Measurements from ENCODE around the gene DNAH8.
A peak's percentile ranks its signal among the peaks of the same experiment; 100 is the strongest.

DNAH8 gene

DNA sequence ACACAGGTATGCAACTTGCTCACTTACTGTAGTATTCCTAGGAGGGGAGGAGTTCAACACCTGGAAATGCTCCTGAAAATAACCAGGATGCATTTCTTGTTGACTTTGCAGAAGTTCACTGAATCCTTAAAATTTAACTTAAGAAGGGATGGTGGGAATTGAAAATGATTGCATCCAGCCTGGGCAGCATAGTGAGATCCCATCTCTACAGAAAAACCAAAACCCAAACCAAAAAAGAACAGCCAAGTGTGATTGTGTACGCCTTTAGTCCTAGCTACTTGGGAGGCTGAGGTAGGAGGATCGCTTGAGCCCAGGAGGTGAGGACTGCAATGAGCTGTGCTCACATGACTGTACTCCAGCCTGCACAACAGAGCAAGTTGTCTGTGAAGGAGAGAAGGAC lies 1.7 kb downstream of the DNAH8 start:
- no peak for DNase-seq
- Mint-ChIP-seq H3K36me3 (peaks cover 3% of the 10 kb centered on the region), H3K4me1 (peaks cover 25% of the 10 kb centered on the region), H3K27me3 (peaks cover 47% of the 10 kb centered on the region), H3K9me3 (no peaks in the 10 kb centered on the region), H3K4me3 (no peak overlapping the region), H3K27ac (no peak overlapping the region)
- CTCF ChIA-PET: no interaction called here

DNA sequence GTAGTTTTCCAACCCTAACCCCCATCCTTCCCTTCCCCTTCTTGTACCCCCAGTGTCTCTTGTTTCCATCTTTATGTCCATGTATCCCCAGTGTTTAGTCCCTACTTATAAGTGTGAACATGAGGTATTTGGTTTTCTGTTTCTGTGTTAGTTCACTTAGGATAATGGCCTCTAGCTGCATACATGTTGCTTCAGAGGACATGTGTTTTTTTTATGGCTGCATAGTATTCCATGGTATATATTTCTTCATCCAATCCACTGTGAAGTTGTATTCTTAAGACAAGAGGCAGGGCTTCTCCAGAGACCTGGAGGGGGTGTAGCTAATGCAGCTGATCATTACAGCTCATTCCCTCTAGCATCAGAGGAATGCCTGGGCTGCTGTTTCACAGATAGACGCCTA lies 4.2 kb downstream of the DNAH8 start:
- no peak overlapping the region for H3K27ac Mint-ChIP-seq
- no peaks in the 10 kb centered on the region for H3K9me3 Mint-ChIP-seq
- peaks cover 9% of the 10 kb centered on the region for H3K4me1 Mint-ChIP-seq
- peaks cover 3% of the 10 kb centered on the region for H3K36me3 Mint-ChIP-seq
- H3K27me3 Mint-ChIP-seq: peaks cover 51% of the 10 kb centered on the region
- H3K4me3 Mint-ChIP-seq: no peak overlapping the region
- CTCF ChIA-PET: interaction anchor here (1.0 to 2.1 kb wide), 2 partner anchors 13 to 149 kb away, joined by 3 to 8 read pairs; no protein-coding TSS in a partner anchor
- DNase-seq: no peak

DNA sequence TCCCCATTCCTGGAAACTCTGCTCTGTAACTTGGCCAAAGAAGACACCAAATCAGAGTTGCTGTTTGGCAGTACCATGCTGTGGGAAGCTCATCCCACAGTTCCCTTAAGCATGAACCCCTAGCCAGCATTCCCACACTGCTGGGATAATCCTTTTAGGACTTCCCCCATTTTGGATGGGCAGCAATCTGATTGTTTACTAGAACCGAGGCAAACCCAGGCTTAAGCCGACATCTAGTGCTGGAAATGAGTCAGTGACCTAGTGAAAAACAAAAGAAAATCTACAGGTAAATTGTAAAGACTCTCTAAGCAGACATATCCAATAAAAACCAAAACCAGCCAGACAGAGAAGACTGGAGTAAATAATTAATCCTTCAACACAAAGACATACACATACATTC lies 5.2 kb downstream of the DNAH8 start:
- Mint-ChIP-seq H3K9me3 (no peaks in the 10 kb centered on the region), H3K27ac (no peak overlapping the region), H3K4me3 (no peak overlapping the region), H3K27me3 (peaks cover 47% of the 10 kb centered on the region), H3K4me1 (peaks cover 6% of the 10 kb centered on the region), H3K36me3 (peaks cover 3% of the 10 kb centered on the region)
- no peak for DNase-seq
- CTCF ChIA-PET: interaction anchor here (1.0 kb wide), 1 partner anchor 14 kb away, joined by 3 read pairs; no protein-coding TSS in a partner anchor

DNA sequence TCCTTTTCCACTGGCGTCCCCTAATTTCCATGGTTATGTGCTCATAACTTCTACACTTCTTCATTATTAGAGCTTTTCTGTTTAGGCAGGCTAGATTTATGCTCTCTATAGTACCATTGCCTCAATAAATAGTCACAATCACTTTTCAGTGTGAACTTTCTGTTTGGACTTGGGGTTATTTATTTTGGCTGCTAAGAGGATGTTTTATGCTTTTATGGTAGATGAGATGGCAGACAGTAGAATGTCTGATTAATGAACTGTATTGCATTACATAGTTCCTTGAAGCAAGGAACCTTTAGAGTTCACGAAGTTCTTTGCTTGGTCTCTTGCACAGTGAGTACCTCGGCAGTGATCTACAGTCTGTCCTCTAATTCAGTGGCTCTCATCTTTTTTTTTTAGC lies 6.9 kb downstream of the DNAH8 start:
- Mint-ChIP-seq H3K27me3 (peaks cover 30% of the 10 kb centered on the region), H3K9me3 (no peaks in the 10 kb centered on the region)

GRCh38 chr6:38722727-38723334 lies 7.7 kb downstream of the DNAH8 start:
- no peaks in the 10 kb centered on the region for H3K9me3 Mint-ChIP-seq
- H3K36me3 Mint-ChIP-seq: no peaks in the 10 kb centered on the region
- peaks cover 17% of the 10 kb centered on the region for H3K4me1 Mint-ChIP-seq
- H3K4me3 Mint-ChIP-seq: no peak overlapping the region
- no peak overlapping the region for H3K27ac Mint-ChIP-seq
- no peak for DNase-seq
- peaks cover 27% of the 10 kb centered on the region for H3K27me3 Mint-ChIP-seq
- CTCF ChIA-PET: no interaction called here

More for the DNA sequence above, 6.9 kb downstream of the DNAH8 start:
- Mint-ChIP-seq H3K36me3 (no peaks in the 10 kb centered on the region), H3K27ac (no peak overlapping the region), H3K4me3 (no peak overlapping the region), H3K4me1 (peaks cover 14% of the 10 kb centered on the region)
- DNase-seq: no peak
- CTCF ChIA-PET: no interaction called here

DNA sequence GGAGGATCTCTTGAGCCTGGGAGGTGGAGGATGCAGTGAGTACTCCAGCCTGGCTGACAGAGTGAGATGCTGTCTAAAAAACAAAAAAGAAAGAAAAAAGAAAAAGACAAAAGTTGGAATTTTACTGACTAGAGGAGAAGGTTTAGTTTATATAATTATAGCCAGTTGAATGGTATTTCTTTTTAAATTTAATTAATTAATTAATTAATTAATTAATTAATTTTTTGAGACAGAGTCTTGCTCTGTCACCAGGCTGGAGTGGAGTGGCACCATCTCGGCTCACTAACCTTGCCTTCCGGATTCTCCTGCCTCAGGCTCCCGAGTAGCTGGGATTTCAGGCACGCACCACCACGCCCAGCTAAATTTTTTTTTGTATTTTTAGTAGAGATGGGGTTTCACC lies 8.7 kb downstream of the DNAH8 start:
- DNase-seq: no peak
- Mint-ChIP-seq H3K27me3 (peaks cover 25% of the 10 kb centered on the region), H3K27ac (no peak overlapping the region), H3K4me3 (no peak overlapping the region), H3K4me1 (peaks cover 17% of the 10 kb centered on the region), H3K36me3 (no peaks in the 10 kb centered on the region), H3K9me3 (no peaks in the 10 kb centered on the region)
- CTCF ChIA-PET: no interaction called here

DNA sequence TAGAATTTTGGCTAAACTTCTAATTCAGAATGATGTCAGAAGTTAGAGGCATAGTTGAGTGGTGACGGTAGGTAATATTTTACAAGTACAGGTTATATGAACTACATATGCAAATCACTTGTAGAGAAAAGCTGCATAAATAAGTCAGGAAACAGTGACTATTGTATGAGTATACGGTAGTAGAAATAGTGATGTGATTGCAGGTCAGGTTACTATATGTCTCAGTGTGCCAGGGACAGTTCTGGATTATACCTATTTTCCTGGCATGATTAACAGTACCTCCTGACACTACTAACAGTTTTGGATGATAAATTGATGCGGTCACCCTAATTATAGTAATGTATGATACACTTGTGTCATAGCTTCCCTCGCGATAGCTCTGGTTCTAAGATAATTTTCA lies 9.2 kb downstream of the DNAH8 start:
- Mint-ChIP-seq H3K27me3 (peaks cover 19% of the 10 kb centered on the region), H3K4me3 (no peak overlapping the region), H3K4me1 (peaks cover 17% of the 10 kb centered on the region), H3K36me3 (no peaks in the 10 kb centered on the region), H3K27ac (no peak overlapping the region), H3K9me3 (no peaks in the 10 kb centered on the region)
- CTCF ChIA-PET: no interaction called here
- DNase-seq: no peak

DNA sequence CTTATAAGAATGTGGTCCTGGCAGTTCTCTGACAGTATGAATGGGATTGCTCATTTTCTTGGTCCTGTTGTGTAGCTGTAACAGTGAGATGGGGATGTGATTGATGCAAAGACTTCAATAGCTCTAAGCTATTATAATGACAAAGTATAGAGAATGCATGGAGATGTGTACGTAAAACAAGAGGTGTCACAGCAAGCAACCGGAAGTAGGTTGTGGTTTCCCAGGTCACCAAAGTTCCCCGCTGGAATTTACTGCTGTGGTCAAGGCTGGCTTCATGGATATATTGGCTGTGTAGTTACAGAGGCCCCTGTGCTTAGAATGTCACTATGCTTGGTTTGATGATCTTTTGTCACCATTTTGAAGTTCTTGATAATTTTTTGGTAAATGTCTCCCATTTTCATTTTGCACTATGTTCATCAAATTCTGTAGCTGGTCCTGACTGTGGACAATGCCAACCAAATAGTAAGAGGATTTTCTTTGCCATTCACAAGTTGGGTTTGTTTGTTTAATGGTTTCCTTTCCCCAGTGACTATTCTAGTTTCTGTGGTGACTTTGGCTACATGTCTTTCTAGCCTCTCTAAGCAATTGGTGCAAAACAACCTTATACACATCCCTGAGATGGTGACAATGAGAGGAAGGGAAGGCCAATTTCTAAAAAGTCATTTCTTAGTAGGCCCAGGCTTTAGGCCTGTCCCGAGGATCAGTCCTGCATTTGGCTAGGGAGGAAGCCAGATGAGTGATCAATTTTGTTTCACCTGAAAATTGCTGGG lies 10.5 kb downstream of the DNAH8 start:
- DNase-seq: no peak
- CTCF ChIA-PET: interaction anchor here (1.3 kb wide), 1 partner anchor 11 kb away, joined by 3 read pairs; no protein-coding TSS in a partner anchor
- Mint-ChIP-seq H3K36me3 (no peaks in the 10 kb centered on the region), H3K9me3 (no peaks in the 10 kb centered on the region), H3K4me1 (peaks cover 17% of the 10 kb centered on the region), H3K4me3 (no peak overlapping the region), H3K27me3 (peaks cover 10% of the 10 kb centered on the region), H3K27ac (peak overlapping the region; percentile 70)

DNA sequence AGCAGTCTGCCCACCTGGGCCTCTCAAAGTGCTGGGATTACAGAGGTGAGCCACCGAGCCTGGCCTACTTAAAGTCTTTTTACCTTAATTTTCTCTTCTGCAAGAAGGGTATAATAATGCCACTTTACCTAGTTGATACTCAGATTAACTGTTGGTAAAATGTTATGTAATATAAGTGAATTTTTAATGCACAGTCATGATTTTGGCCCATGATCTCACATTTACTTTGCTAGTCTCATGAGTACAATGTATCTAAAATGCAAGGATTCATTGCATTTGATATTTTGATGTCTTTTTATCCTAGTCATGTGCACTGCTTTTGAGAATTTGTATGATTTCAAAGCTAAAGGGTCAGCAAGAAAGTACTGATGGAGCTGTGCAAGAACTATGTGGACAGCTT lies 13.1 kb downstream of the DNAH8 start:
- Mint-ChIP-seq H3K27ac (no peak overlapping the region), H3K4me3 (no peak overlapping the region), H3K27me3 (peaks cover 4% of the 10 kb centered on the region), H3K9me3 (no peaks in the 10 kb centered on the region), H3K4me1 (peaks cover 17% of the 10 kb centered on the region), H3K36me3 (no peaks in the 10 kb centered on the region)
- CTCF ChIA-PET: interaction anchor here (0.8 kb wide), 1 partner anchor 8 kb away, joined by 3 read pairs; no protein-coding TSS in a partner anchor
- no peak for DNase-seq

DNA sequence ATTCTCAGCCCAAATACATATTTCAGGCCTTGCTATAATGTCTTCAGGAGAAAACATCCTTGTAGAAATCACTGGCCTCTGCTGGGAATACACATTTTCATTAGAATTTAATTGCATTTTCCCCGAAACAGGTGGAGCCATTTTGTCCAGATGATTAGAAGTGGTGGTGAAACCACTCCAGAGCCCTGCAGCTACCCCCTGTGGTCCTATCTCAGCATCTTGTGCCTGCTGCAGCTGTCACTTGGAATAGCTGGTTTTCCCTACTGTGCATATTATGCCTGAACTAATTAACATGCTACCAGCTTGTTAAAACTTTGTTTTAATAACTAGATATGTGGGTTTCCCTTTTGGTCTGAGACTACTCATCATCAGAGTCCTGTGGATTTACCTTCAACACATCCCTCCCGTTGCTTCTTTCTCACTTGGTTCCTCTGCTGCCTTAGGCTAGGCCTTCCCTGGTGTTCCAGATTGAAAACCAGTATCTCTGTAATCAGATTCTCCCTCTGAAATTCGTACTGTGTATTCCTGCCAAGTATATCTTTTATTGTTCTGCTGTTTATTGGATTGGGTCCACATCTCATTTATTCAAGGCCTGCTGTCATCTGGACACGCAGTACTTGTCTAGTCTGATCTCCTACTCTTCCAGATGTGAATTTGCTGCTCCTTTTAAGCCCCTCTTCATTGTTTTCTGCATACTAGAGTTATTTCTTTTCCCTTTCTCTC lies 15.2 kb downstream of the DNAH8 start:
- DNase-seq: no peak
- H3K4me1 Mint-ChIP-seq: peaks cover 15% of the 10 kb centered on the region
- H3K4me3 Mint-ChIP-seq: no peak overlapping the region
- CTCF ChIA-PET: no interaction called here
- H3K27me3 Mint-ChIP-seq: peaks cover 11% of the 10 kb centered on the region
- H3K27ac Mint-ChIP-seq: no peak overlapping the region
- no peaks in the 10 kb centered on the region for H3K9me3 Mint-ChIP-seq
- H3K36me3 Mint-ChIP-seq: no peaks in the 10 kb centered on the region

DNA sequence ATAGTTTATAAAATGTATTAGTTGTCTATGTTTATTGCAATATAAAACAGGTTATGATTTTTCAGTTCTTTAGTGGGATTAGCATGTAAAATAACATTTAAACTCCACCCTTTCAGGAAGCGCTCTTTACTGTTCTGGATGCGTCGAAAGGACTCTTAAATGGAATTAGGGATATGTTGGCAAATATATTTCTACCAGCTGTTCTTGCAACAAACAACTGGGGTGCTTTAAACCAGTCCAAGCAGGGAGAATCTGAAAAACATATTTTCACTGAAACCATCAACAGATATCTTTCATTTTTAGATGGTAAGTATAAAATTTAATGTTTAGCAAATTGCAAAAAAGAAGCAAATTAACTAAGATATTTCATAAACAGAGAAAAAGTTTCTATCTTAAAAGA lies 21.8 kb downstream of the DNAH8 start:
- H3K27ac Mint-ChIP-seq: no peak overlapping the region
- no peak overlapping the region for H3K4me3 Mint-ChIP-seq
- CTCF ChIA-PET: interaction anchor here (1.2 kb wide), 1 partner anchor 9 kb away, joined by 3 read pairs; no protein-coding TSS in a partner anchor
- no peaks in the 10 kb centered on the region for H3K36me3 Mint-ChIP-seq
- peaks cover 32% of the 10 kb centered on the region for H3K27me3 Mint-ChIP-seq
- no peaks in the 10 kb centered on the region for H3K9me3 Mint-ChIP-seq
- no peaks in the 10 kb centered on the region for H3K4me1 Mint-ChIP-seq
- DNase-seq: no peak

GRCh38 chr6:38738261-38738660 lies 23.1 kb downstream of the DNAH8 start:
- Mint-ChIP-seq H3K4me3 (no peak overlapping the region), H3K27ac (no peak overlapping the region), H3K36me3 (no peaks in the 10 kb centered on the region), H3K27me3 (peaks cover 34% of the 10 kb centered on the region), H3K9me3 (no peaks in the 10 kb centered on the region), H3K4me1 (no peaks in the 10 kb centered on the region)
- DNase-seq: no peak
- CTCF ChIA-PET: no interaction called here

- Mint-ChIP-seq H3K36me3 (no peaks in the 10 kb centered on the region), H3K9me3 (no peaks in the 10 kb centered on the region), H3K27me3 (peaks cover 35% of the 10 kb centered on the region), H3K4me3 (no peak overlapping the region), H3K4me1 (no peaks in the 10 kb centered on the region), H3K27ac (no peak overlapping the region)
- DNase-seq: no peak
- CTCF ChIA-PET: no interaction called here
Observed at GRCh38 chr6:38739532-38739931, 24.4 kb downstream of the DNAH8 start.

DNA sequence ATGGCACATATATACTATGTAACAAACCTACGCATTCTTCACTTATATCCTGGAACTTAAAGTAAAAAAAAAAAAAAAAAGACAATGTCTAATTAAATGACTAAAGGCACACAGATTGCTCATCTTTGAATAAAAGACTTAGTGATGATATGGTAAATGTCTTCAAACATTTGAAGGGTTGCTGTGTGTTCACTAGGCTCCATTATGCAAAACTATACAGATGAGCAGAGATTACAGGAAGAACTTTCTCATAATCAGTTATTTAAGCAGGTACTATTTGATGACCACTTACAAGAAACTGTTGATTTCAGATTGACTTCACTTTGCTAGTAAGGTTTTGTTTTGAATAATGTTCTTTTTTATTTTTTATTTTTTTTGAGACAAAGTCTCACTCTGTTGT lies 34.4 kb downstream of the DNAH8 start:
- Mint-ChIP-seq H3K4me1 (no peaks in the 10 kb centered on the region), H3K9me3 (no peaks in the 10 kb centered on the region), H3K27ac (no peak overlapping the region), H3K27me3 (peaks cover 8% of the 10 kb centered on the region), H3K4me3 (no peak overlapping the region), H3K36me3 (no peaks in the 10 kb centered on the region)
- no peak for DNase-seq
- CTCF ChIA-PET: no interaction called here

Data from activated naive CD4-positive, alpha-beta T cell treated with anti-CD3 and anti-CD28 coated beads, Interleukin-2, amount 10 ng/mL, durations not matched to agents 7 days and 5 days (primary cell).